Kasumi-1 (cell line): ENCODE results near the gene ARHGEF18.
"Not testable (repeated sequence)": the region's sequence is repeated elsewhere in the genome, so short reads cannot be mapped to it uniquely, and the experiment has no call there.

Experiments
- DNase-seq, 2 experiments: peaks; one replicate each; lab custom pipeline; 2025; lab: John Stamatoyannopoulos, UW

ARHGEF18 gene

DNA sequence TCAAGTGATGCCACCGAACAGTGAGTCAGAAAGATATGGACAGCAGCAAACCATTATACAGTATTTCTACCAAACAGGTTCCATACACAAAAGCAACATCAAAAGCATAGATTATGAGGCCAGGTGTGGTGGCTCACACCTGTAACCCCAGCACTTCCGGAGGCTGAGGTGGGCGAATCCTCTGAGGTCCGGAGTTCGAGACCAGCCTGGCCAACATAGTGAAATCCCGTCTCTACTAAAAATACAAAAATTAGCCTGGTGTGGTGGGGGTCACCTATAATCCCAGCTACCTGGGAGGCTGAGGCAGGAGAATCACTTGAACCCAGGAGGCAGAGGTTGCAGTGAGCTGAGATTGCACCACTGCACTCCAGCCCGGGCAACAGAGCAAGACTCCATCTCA, 1.7 kb upstream of the ARHGEF18 start:
- not testable (repeated sequence) for DNase-seq

DNA sequence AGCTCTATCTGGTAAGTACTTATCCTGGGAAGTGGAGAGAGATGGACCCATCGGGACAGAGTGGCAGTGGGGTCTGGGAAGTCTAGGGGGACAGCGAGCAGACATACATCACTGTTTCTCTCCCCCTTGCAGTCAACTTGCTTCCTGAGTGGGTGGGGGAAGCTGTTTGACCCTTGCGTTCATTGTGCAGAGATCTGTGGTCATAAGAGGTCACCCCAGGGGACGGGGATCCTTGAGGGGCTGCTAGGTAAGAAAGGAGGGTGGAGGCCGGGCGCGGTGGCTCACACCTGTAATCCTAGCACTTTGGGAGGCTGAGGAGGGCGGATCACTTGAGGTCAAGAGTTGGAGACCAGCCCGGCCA, 474 bp downstream of the ARHGEF18 start:
- no peak for DNase-seq

GRCh38 chr19:7349961-7350711, 1.4 kb downstream of the ARHGEF18 start:
- DNase-seq, result peak; percentile 50 to 69

- DNase-seq, result no peak
These were observed 3.1 kb downstream of the ARHGEF18 start for GRCh38 chr19:7351861-7352260.

DNA sequence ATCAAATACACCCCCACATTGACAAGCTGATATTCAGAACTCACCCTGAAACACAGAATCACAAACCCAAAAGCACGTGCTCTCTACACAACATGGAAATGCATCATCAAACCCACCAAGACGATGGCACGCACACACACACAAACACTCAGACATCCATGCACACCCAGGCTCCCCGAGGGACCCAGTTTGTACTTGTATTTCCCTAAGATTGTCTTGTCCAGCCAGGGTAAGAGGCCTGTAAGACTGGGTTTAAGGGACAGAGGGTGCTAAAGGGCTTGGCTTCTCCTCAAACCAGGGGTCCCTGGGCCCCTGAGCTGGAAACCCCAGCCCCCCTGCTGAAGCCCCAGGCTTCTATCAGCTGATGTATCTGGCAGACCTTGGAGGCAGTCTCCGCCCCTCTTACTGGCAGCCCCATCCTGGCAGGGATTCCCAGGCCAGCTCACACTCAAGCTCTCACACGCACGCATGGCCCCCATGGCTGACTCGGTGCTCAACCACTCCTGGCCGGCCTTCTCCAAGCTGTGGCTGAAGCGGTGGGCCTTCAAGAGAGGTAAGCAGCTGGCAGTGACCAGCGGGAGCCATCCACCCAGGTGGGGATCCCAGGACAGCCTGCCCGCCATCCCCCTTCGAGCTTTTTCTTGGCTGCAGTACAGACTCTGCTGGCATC, 6.5 kb downstream of the ARHGEF18 start:
- no peak for DNase-seq

- no peak for DNase-seq
These were observed 7.1 kb downstream of the ARHGEF18 start for GRCh38 chr19:7355871-7356270.

DNA sequence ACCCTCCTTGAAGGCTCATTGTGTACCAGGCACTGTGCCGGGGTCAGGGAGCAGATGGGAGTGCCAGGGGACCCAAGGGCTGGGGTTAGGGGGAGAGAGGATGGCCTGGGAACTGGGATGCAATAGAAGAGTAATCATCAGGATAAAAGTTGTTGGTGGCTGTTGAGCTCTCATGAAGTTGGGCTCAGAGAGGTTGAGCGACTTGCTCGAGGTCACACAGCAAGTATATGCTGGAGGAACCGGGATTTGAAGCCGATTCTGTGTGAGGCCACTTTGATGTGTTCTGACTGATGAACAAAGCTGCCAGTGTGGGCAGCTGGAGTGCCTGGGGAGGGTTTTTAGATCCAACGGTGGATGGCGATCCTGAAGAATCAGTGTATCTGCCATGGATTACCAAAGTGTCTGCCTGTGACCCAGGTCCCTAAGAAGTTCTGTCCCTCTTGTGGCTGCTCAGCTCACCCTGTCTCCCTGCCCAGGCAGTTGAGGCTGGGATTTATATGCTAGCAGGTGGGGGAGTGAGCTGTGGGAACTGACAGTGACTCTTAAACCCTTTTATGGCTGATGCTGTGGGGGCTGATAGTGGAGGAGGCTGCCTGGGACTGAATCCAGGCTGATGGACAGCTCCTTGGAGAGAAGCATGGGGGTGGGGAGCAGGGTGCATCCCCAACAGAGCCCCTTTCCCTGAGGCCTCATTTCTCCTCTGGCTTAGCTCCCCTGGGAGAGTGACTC, 8.3 kb downstream of the ARHGEF18 start:
- DNase-seq, result no peak

DNA sequence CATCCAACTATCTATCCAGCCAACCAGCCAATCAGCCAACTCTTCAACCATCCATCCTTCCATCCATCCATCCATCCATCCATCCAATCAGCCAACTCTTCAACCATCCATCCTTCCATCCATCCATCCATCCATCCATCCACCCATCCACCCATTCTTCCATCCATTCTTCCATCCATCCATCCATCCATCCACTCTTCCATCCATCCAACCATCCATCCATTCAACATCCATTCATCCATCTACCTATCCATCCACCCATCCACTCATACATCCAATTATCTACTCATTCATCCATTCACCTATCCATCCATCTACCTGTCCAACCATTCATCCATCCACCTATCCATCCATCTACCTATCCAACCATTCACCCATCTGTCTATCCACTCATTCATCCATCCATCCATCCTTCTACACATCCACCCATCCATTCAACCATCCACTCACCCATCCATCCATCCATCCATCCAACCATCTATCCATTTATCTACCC, 9.4 kb downstream of the ARHGEF18 start:
- no peak for DNase-seq

DNA sequence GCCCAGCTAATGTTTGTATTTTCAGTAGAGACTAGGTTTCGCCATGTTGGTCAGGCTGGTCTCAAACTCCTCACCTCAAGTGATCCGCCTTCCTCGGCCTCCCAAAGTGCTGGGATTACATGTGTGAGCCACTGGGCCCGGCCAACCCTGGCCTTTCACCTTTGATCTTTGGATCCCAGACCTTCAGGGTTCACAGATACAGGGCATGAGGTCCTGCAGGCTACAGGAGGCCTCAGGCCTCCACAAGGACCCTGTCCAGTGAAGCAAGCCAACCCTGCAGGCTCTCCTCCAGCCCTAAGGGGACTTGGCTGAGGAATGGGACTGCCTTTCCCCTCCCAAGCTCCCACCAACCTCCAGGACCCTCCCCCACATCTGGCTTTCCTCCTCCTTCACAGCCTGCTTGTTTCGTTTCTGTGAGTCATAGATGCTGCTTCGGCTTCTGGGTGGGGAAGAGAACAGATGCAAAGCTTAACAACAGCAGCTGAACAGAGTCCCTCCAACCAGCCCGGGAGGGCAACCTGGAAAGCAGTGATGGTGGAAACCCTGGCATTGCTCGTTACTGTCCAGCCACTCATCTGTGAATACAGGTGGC, 11.8 kb downstream of the ARHGEF18 start:
- no peak for DNase-seq

- DNase-seq, result no peak
These were observed 14.5 kb downstream of the ARHGEF18 start for GRCh38 chr19:7363225-7363624.

- peak; percentile 28 to 40 for DNase-seq
These were observed 18.1 kb downstream of the ARHGEF18 start for GRCh38 chr19:7366701-7367420.

- no peak for DNase-seq
These were observed 19.7 kb downstream of the ARHGEF18 start for GRCh38 chr19:7368456-7368855.

- not testable (repeated sequence) for DNase-seq
These were observed 20.1 kb downstream of the ARHGEF18 start for GRCh38 chr19:7368866-7369265.

DNA sequence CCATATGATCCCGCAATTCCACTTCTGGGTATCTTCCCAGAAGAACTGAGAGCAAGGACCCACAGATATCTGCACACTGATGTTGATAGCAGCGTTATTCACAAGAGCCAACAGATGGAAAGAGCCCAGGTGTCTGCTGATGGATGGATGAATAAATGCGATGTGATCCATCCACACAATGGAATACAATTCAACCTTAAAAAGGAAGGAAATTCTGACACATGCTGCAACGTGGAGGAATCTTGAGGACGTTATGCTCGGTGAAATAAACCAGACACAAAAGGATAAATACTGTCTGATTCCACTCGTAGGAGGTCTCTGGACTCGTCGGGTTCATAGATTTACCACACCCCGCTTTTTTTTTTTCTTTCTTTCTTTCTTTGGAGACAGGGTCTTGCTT, 21.8 kb downstream of the ARHGEF18 start:
- DNase-seq, result no peak

- no peak for DNase-seq
These were observed 22.3 kb downstream of the ARHGEF18 start for GRCh38 chr19:7371001-7371400.

DNA sequence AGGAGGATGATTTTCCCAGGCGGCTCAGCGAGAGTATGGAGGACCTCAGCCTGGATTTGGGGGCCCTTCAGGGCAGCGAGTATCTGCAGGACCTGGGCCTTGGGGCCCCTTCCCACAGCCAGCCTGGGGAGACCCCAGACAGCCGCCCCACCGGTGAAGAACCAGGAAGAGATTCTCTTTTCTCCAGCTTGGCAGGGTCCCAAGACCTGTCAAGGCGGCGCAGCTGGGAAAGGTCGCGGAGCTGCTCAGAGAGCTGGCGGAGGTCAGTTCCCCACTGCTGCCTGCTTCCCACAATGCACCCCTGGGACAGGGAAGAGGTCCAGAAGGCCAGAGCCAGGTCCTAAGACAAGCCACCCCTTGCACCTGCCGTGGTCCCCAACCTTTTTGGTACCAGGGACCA, 24.1 kb downstream of the ARHGEF18 start:
- no peak for DNase-seq

- DNase-seq, result no peak
These were observed 25.1 kb downstream of the ARHGEF18 start for GRCh38 chr19:7373862-7374261.

- no peak for DNase-seq
These were observed 27.6 kb downstream of the ARHGEF18 start for GRCh38 chr19:7376151-7376852.

GRCh38 chr19:7377196-7377595, 28.5 kb downstream of the ARHGEF18 start:
- DNase-seq, result no peak

- no peak for DNase-seq
These were observed 32.3 kb downstream of the ARHGEF18 start for GRCh38 chr19:7381073-7381390.

DNA sequence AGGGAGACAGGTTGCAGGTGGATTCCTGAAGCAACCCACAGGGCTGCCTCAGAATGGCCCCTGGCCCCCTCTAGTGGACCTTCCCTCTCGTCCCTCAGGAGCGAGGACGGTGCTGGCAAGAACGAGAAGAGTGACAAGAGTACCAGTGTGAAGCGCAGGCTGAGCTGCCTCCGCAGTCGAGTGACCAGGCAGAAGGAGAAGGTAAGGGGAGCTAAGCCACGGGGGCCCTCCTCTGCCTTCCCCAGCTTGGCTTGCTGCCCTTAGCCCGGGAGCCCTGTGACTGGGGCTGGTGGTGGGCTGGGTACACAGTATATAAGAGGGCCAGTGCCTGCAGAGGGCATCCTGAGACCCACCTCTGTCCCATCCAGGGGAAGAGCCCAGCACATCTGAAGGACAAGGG, 34.0 kb downstream of the ARHGEF18 start:
- DNase-seq, result no peak
